Breast epithelium (tissue), 3 donors: Measurements from ENCODE around the gene B3GAT2.

Experiments used
- CTCF ChIP-seq, 3 donors: fragments of 450-650 bp; IDR thresholded peaks; one replicate each; pipeline ENCODE4 v1.5.1; 2016 to 2017; ENCODE audit warnings: antibody characterized with exemption in 3 of 3, mild to moderate bottlenecking in 3 of 3, moderate library complexity in 3 of 3
- POLR2A ChIP-seq: fragments of 450-650 bp; IDR thresholded peaks from one replicate; pipeline ENCODE4 v1.6.1; 2016; ENCODE audit warnings: antibody characterized with exemption, mild to moderate bottlenecking, moderate library complexity
- POLR2AphosphoS5 ChIP-seq, 3 donors: sonication (generic); formaldehyde crosslinking; IDR thresholded peaks; one replicate each; pipeline ENCODE4 v1.6.1; 2017; ENCODE audit warnings: antibody characterized with exemption in 3 of 3

- TF ChIP-seq POLR2A (no peak), CTCF (IDR thresholded peaks at IDR 0.05) (no peak), POLR2AphosphoS5 (IDR thresholded peaks at IDR 0.05) (no peak)
These were observed 135.1 kb downstream of the B3GAT2 start for GRCh38 chr6:70821751-70822150.
